ENCODE measurements around the gene LIPJ. TPM values are rescaled to one million over a fixed set of nuclear protein-coding genes. Genes with fewer than 3 reads are reported as not detected.

Gene LIPJ
- total RNA-seq, 2 experiments from 2014 or later: not detected

- H3K4me1 Mint-ChIP-seq: peaks cover 3% of the 10 kb centered on the region
- H3K27ac Mint-ChIP-seq: no peak overlapping the region
- no peaks in the 10 kb centered on the region for H3K36me3 Mint-ChIP-seq
- no peak for DNase-seq
- peaks cover 7% of the 10 kb centered on the region for H3K9me3 Mint-ChIP-seq
- no peak overlapping the region for H3K4me3 Mint-ChIP-seq
- no peaks in the 10 kb centered on the region for H3K27me3 Mint-ChIP-seq
Observed at GRCh38 chr10:88624840-88625239, 38.3 kb downstream of the LIPJ start.

- no peaks in the 10 kb centered on the region for H3K4me1 Mint-ChIP-seq
- H3K27ac Mint-ChIP-seq: no peak overlapping the region
Observed at GRCh38 chr10:88640186-88640585, 53.6 kb downstream of the LIPJ start.

GRCh38 chr10:88642209-88642608 is 55.6 kb downstream of the LIPJ start:
- Mint-ChIP-seq H3K4me1 (no peaks in the 10 kb centered on the region), H3K36me3 (peaks cover 2% of the 10 kb centered on the region), H3K4me3 (no peak overlapping the region), H3K9me3 (peaks cover 2% of the 10 kb centered on the region), H3K27me3 (peaks cover 14% of the 10 kb centered on the region), H3K27ac (no peak overlapping the region)
- DNase-seq: no peak

More at GRCh38 chr10:88640186-88640585, 53.6 kb downstream of the LIPJ start:
- Mint-ChIP-seq H3K27me3 (peaks cover 24% of the 10 kb centered on the region), H3K36me3 (peaks cover 2% of the 10 kb centered on the region), H3K9me3 (peaks cover 2% of the 10 kb centered on the region), H3K4me3 (no peak overlapping the region)
- no peak for DNase-seq

- Mint-ChIP-seq H3K27ac (no peak overlapping the region), H3K4me1 (no peaks in the 10 kb centered on the region), H3K36me3 (peaks cover 2% of the 10 kb centered on the region), H3K27me3 (peaks cover 9% of the 10 kb centered on the region), H3K4me3 (no peak overlapping the region), H3K9me3 (peaks cover 2% of the 10 kb centered on the region)
- DNase-seq: no peak
Observed at GRCh38 chr10:88642963-88643362, 56.4 kb downstream of the LIPJ start.

- Mint-ChIP-seq H3K9me3 (no peaks in the 10 kb centered on the region), H3K36me3 (no peaks in the 10 kb centered on the region), H3K4me1 (no peaks in the 10 kb centered on the region), H3K27me3 (peaks cover 18% of the 10 kb centered on the region), H3K4me3 (no peak overlapping the region), H3K27ac (no peak overlapping the region)
- no peak for DNase-seq
Observed at GRCh38 chr10:88647061-88647615, 60.6 kb downstream of the LIPJ start.

- Mint-ChIP-seq H3K4me3 (no peak overlapping the region), H3K27ac (no peak overlapping the region), H3K4me1 (no peaks in the 10 kb centered on the region), H3K36me3 (no peaks in the 10 kb centered on the region), H3K9me3 (no peaks in the 10 kb centered on the region), H3K27me3 (peaks cover 24% of the 10 kb centered on the region)
- DNase-seq: no peak
Observed at GRCh38 chr10:88651101-88651551, 64.6 kb downstream of the LIPJ start.

GRCh38 chr10:88652616-88653015 is 66.1 kb downstream of the LIPJ start:
- Mint-ChIP-seq H3K27ac (no peak overlapping the region), H3K36me3 (no peaks in the 10 kb centered on the region)
- no peak for DNase-seq

More at GRCh38 chr10:88652616-88653015, 66.1 kb downstream of the LIPJ start:
- H3K4me1 Mint-ChIP-seq: no peaks in the 10 kb centered on the region
- no peaks in the 10 kb centered on the region for H3K9me3 Mint-ChIP-seq
- no peak overlapping the region for H3K4me3 Mint-ChIP-seq
- H3K27me3 Mint-ChIP-seq: peaks cover 20% of the 10 kb centered on the region

Other genes starting within 250 kb of the LIPJ start
- gene RNLS, start 3.4 kb upstream of the LIPJ start, total RNA-seq: 1 to 10 TPM; 4.0 to 4.3 TPM
- not detected for gene LIPF, start 77.7 kb downstream of the LIPJ start, total RNA-seq
- not detected for gene LIPK, start 119.5 kb downstream of the LIPJ start, total RNA-seq
- gene LIPN, start 173.3 kb downstream of the LIPJ start, total RNA-seq: not detected
- not detected for gene LIPM, start 216.0 kb downstream of the LIPJ start, total RNA-seq